OCI-LY3 (cell line): Measurements from ENCODE around the gene SLC25A48.

Experiments used
- H2AFZ ChIP-seq: fragments of 200-600, 300-600 bp; shearing (Covaris generic); 2 replicates; pipeline ENCODE4 v1.6.0; 2014; ENCODE audit warnings: antibody characterized with exemption, low read depth, low read length
- H3K27ac ChIP-seq: fragments of 200-600, 300-600 bp; sonication (generic); 2 replicates; pipeline ENCODE4 v1.5.1; 2014; ENCODE audit warnings: mild to moderate bottlenecking, low read length, moderate library complexity, mixed read lengths
- H3K27me3 ChIP-seq: fragments of 200-600, 300-600 bp; sonication (generic); 2 replicates; pipeline ENCODE4 v1.6.1; 2014; ENCODE audit warnings: low read depth, low read length, mixed read lengths
- H3K36me3 ChIP-seq: fragments of 200-600, 300-600 bp; sonication (generic); replicated peaks from 2 replicates; pipeline ENCODE3; 2014; ENCODE audit warnings: low read depth, low read length, mixed read lengths
- H3K4me1 ChIP-seq: fragments of 300-600, 200-600 bp; sonication (generic); 2 replicates; pipeline ENCODE4 v1.6.1; 2014; ENCODE audit warnings: low read length, mixed read lengths
- H3K4me2 ChIP-seq: fragments of 200-600, 300-600 bp; sonication (generic); 2 replicates; pipeline ENCODE4 v1.6.1; 2014; ENCODE audit warnings: low read length, mixed read lengths
- H3K4me3 ChIP-seq: fragments of 300-600, 200-600 bp; sonication (generic); 2 replicates; pipeline ENCODE4 v1.5.1; 2014; ENCODE audit warnings: antibody characterized with exemption, mild to moderate bottlenecking, low read length, moderate library complexity
- H3K79me2 ChIP-seq: fragments of 300-600, 200-600 bp; shearing (Covaris generic); 2 replicates; pipeline ENCODE4 v1.6.1; 2014; ENCODE audit warnings: mild to moderate bottlenecking, low read length, mixed read lengths
- H3K9ac ChIP-seq: fragments of 300-600, 200-600 bp; shearing (Covaris generic); 2 replicates; pipeline ENCODE4 v1.6.0; 2014; ENCODE audit warnings: mild to moderate bottlenecking, low read length, moderate library complexity
- H3K9me3 ChIP-seq: fragments of 200-600, 300-600 bp; shearing (Covaris generic); 2 replicates; pipeline ENCODE4 v1.6.1; 2014; ENCODE audit warnings: low read length, mixed read lengths; ENCODE audit not compliant: insufficient read depth
- H4K20me1 ChIP-seq: fragments of 200-600, 300-600 bp; sonication (generic); 2 replicates; pipeline ENCODE4 v1.6.1; 2016; ENCODE audit warnings: low read length, mixed read lengths; ENCODE audit not compliant: insufficient read depth
- CTCF ChIP-seq: fragments of 200-600, 300-600 bp; sonication (generic); IDR thresholded peaks from 2 replicates; pipeline ENCODE4 v1.5.1; 2014; ENCODE audit warnings: antibody characterized with exemption, low read length, low read depth
- EZH2phosphoT487 ChIP-seq: fragments of 200-600 bp; shearing (Covaris generic); IDR thresholded peaks from 2 replicates; pipeline ENCODE4 v1.6.1; 2018; ENCODE audit warnings: antibody characterized with exemption, mixed run types, low read depth

The SLC25A48 gene

GRCh38 chr5:135831851-135832555 lies 2.5 kb upstream of the SLC25A48 start:
- no peaks in the 10 kb centered on the region for H3K27me3 ChIP-seq
- TF ChIP-seq CTCF (no peak), EZH2phosphoT487 (no peak)

GRCh38 chr5:135832941-135833920 lies 1.2 kb upstream of the SLC25A48 start:
- TF ChIP-seq EZH2phosphoT487: no peak
- no peak for TF ChIP-seq CTCF
- no peaks in the 10 kb centered on the region for H3K79me2 ChIP-seq
- H3K36me3 ChIP-seq: no peaks in the 10 kb centered on the region
- 0 out of 2 replicates have a peak, but pooled peaks cover 4% of the 10 kb centered on the region for H3K4me1 ChIP-seq
- no peaks in the 10 kb centered on the region for H3K9me3 ChIP-seq
- no peak overlapping the region for H3K4me3 ChIP-seq
- no peak overlapping the region for H3K27ac ChIP-seq
- H3K4me2 ChIP-seq: no peak overlapping the region
- no peaks in the 10 kb centered on the region for H3K27me3 ChIP-seq
- no peak overlapping the region for H2AFZ ChIP-seq
- H4K20me1 ChIP-seq: no peaks in the 10 kb centered on the region
- H3K9ac ChIP-seq: no peak overlapping the region

More at GRCh38 chr5:135831851-135832555, 2.5 kb upstream of the SLC25A48 start:
- H3K79me2 ChIP-seq: no peaks in the 10 kb centered on the region
- H3K4me3 ChIP-seq: no peak overlapping the region
- H3K4me1 ChIP-seq: 0 out of 2 replicates have a peak, but pooled peaks cover 4% of the 10 kb centered on the region
- no peaks in the 10 kb centered on the region for H3K36me3 ChIP-seq
- no peak overlapping the region for H2AFZ ChIP-seq
- no peak overlapping the region for H3K4me2 ChIP-seq
- no peak overlapping the region for H3K27ac ChIP-seq
- H3K9ac ChIP-seq: no peak overlapping the region
- no peaks in the 10 kb centered on the region for H4K20me1 ChIP-seq
- no peaks in the 10 kb centered on the region for H3K9me3 ChIP-seq

- Histone ChIP-seq H3K36me3 (no peaks in the 10 kb centered on the region), H4K20me1 (no peaks in the 10 kb centered on the region), H3K27ac (no peak overlapping the region), H3K4me2 (no peak overlapping the region), H3K27me3 (no peaks in the 10 kb centered on the region), H3K9me3 (no peaks in the 10 kb centered on the region), H2AFZ (no peak overlapping the region), H3K9ac (no peak overlapping the region), H3K4me1 (0 out of 2 replicates have a peak, but pooled peaks cover 4% of the 10 kb centered on the region), H3K4me3 (no peak overlapping the region), H3K79me2 (no peaks in the 10 kb centered on the region)
- TF ChIP-seq CTCF: no peak
- no peak for TF ChIP-seq EZH2phosphoT487
Observed at GRCh38 chr5:135833961-135834638, 363 bp upstream of the SLC25A48 start.
